NCI-H446 treated with DMSO at 0.1 percent for 48 hours (cell line): Measurements from ENCODE around the gene ZNF22.
A peak's percentile ranks its signal among the peaks of the same experiment; 100 is the strongest.

Source experiments
- DNase-seq: peaks from one replicate; lab custom pipeline; 2025; lab: John Stamatoyannopoulos, UW

ZNF22 gene

DNA sequence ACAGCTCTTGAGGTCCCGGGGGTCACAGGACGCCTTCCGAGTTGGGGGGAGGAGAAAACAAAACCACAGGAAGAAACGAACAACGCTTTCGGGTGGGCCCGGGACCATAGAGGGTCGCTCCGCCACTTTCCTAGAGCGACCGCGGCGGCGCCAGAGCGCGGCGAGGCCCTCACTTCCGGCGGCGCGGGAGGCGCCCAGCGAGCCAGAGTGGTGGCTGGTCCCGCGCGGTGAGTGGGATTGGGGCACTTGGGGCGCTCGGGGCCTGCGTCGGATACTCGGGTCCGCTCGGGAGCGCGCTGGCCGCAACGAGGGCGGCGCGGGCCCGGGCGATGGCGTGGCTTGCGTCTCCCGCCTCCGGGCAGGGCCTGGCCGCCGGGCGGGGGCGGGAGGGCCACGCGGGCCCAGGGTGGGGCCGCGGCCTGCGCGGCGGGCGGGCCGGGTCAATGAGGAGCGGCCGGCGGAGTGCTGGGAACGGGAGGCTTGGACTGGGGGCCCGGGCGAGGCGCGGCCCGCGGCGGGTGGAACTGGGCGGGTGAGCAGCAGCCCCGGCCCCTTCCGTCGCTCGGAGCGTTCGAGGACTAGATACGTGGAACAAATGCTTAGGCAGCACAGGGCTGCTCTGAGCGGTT is at the start of gene ZNF22:
Gene ZNF22 (plus strand): TSS at position 172 of the 629 bp plus-strand sequence. CDS start 2,446 bp downstream, outside the sequence.
- DNase-seq, result peak; percentile 21

DNA sequence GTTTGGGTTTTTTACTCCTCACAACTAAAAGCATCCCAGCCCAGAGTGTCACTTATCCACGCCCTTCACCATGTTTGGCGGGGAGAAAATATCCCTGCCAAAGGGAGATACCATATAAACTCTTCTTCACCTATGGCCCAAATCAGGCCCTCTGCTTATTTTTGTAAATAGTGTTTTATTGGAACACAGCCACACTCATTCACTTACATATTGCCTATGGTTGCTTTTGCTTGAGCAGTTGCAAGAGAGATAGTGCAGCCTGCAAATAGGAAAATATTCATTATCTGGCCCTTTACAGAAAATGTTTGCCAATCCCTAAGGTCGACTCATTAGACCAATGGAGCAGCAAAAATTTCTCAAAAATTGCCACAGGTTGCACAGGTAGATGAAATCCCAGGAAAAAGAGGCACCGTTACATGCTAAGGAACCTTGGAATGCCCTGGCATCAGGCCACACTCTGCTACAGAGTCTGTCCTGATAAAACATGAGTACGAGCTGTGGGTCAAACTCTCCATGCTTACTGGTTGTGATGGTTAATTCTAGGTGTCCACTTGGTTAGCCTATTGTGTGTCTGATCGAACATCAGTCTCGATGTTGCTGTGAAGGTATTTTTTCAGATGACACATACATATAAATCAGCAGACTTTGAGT is 49.0 kb upstream of the ZNF22 start:
- DNase-seq, result no peak

DNA sequence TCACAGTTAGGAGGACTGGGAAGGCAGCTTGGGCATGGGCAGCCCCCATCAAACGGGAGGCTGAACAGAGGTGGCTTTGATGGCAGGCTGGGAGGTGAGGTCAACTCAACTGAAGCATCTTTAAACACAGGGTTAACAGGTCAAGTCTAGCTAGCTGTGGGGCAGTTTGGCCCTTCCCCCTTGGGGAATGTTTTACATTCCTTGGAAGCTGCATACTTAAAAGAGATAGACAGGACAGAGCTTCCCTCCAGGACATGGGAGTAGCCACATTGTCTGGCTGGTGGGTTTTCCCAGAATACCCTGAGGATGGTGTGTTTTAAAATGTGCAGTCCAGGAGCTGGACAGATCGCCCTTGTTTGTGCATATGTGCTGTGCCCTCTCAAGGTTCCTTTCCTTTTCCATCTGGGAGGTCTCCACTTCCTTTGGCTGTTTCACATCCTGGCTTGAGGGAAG is 47.9 kb upstream of the ZNF22 start:
- DNase-seq, result no peak

DNA sequence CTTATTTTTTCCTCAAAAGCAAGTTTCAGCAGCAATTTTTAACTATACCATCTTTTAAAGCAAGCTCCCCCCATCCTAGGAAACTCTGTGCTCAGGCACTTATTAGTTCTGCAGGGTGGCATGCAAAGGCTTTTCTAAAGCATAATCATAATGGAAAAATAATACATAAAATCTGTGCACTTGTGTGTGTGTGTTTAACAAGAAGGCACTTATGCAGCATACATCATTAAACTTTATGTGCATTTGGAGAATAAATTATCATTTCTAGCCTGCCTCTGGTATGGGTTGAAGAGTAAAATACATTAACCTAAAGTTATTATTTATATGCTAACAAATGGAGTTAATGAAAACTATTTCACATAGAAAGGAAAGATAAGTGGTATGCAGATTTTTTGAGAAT is 46.7 kb upstream of the ZNF22 start:
- DNase-seq, result no peak

DNA sequence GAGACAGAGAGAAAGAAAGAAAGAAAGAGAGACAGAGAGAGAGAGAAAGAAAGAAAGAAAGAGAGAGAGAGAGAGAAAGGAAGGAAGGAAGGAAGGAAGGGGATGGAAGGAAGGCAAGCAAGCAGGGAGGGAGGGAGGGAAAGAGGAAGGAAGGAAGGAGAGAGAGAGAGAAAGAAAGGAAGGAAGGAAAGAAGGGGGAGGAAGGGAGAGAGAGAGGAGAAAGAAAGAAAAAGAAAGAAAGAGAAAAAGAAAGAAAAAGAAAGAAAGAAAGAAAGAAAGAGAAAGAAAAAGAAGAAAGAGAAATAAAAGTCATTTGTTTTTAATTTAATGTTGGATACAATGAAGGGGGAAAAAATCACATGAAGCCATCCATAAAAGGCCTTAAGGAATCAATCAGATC is 45.8 kb upstream of the ZNF22 start:
- no peak for DNase-seq

DNA sequence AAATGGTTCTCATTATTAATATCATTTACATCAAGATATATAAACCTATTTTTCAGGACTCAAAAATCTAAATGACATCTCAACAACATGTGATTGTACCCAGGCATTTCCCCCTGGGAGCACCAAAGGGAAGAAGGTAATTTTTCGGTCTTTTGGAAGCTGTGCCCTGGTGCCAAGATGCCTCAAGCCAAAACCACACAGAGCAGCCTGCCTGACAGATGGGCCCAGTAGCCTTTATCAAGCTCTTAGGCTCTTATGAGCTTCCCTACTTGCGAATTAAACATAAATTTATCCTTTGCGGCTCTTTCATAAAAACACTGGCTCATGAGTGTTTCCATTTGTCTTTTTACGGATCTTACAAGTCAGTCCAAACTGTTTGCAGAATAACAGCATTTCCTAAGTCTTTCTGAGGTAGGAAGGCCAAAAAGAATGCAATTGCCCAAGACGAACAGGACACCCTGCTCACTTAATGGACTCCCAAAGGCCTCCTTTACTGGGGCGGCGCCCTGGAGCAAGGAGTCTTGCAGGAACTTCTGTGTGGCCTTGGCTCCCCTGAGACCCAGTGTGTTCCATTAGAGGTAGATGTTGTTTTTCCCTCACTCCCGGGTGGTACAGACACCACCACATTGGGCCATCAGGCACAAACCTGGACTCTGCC is 45.2 kb upstream of the ZNF22 start:
- peak; percentile 12 for DNase-seq

DNA sequence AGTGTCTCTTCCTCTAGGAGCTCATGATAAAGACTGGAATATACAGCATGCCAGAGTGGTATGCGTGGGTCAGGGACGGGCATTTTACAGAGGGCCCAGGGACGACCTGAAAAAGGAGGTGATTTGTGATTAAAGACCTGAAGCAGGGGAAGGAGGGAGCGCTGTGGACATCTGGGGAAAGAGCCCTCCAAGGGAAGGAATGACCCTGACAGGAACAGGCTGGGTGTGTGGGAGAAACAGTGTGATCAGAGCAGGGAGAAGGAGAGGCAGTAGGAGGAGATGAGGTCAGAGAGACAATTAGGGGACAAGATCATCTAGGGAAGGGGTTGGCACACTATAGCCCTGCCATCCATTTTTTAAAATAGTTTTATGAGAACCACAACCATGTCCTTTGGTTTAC is 44.5 kb upstream of the ZNF22 start:
- DNase-seq, result no peak

DNA sequence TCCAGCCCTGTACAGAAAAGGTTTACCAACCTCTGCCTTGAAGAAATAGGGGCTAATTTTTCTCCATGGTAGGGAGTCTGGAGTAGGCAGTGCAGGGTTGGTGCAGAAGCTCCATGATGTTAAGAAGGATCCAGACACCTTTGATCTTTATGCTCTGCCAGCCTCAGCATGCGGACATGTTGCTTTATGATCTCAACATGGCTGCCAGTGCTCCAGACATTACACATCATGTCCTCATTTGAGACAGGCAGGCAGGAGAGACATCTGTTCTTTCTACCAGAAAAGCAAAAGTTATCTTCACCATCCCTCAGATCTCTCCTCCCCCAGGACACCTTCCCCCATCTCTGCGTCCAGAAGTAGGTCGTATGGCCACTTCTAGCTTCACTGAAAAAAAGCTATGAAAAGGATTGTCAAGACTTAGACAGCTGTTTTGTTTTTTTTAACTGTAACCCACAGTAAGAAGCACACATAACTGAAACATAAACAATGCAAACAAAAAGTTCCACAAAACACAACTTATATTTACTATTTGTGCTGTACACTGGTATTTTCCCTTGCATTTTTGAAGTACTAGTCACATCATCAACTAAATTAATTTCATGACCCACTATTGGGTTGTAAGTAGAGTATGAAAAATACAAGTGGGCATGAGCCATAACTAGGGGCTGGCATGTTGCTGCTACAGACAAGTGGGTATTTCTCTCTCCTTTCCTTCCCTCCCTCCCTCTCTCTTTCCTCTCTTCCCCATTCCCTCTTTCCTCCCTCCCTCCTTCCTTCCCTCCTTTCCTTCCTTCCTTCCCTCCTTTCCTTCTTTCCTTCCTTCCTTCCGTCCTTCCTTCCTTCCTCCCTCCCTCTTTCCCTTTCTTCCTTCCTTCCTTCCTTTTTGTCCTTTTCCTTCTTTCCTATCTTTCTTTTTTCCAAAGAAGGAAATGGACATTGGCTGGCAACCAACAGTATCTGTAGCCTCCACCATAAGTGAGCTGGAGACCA is 43.7 kb upstream of the ZNF22 start:
- DNase-seq, result no peak

DNA sequence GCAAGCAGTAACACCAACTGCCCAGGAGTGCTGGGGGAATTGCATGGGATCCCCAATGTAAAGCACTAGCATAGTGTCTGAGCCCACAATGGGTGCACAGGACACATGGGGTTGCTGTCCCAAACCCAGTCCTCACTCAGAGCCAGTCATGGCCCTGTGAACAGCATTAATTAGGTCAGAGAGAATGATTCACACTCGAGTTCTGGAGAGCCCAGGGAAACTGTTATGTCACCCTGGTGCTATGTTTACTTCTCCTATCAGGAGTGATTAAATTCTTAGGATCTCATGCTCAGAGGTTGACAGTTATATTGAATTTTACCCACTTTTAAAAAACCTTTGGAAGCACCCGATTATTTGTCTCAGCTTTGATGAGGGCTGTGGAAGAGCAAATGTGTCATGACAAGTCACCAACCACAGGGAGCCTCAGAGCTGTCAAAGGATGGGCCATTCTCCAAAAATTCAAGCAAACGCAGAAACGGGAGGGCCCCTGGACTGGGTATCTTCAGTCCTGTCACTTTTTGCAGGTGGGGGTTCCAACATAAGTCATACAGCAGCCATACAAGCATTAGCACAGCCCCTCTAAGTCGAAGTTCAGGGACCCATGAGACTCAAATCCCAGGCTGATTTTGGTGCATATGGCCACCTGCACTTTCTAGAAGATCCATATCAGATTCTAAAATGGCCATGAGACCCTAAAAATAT is 42.4 kb upstream of the ZNF22 start:
- DNase-seq, result no peak

DNA sequence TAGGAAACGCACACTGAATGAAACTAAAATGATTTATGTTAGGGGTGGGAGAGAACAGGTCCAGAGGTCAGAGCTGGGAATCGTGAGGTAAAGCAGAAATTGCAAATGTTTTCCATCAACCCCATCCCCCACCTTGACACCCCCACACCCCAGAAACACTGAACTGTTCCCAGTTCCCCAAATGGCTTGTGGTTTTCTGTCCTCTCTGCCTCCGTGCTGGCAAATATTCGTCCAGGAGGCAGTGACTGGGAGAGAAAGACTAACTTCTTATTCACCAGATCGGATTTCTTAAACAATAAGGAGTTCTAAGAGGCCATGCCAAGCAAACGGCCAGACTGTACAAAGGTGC is 41.9 kb upstream of the ZNF22 start:
- no peak for DNase-seq

DNA sequence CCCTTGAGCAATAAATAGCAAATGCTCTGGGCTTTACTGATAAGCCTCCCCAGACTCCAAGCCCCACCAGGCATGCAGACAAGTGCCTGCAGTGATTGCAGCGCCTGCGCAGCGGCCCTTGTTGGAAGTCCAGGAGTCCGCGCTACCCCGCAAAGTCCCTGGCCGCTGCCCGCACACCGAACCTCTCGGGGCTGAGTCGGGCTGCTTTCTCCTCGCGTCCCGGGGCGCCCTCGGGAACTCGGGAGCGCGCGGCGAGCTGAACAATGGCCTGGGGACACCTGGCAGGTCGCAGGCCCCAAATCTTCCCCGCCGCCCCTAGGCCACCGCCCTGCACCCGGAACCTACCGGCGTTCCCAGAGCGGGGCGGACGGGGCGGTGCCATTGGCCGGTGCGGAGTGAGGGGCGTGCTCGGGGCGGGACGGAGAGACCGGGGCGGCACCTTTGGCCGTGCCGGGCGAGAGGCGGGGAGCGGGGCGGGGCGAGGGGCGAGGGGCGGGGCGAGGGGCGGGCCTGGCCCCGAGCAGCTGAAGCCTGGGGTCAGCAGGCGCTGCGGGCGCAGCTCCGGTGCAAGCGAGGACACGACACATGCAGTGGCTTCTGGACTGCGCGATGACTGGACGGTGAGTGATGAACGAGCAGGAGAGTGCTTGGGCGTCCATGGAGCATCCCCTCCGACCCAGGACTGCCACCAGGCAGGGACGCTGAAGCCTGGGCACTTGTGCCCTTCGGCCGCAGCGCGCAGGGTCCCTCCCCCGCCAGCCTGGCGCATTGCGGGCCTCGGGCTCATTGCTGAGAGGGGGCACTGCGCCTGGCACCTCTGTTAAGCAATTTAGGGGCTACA is 41.3 kb upstream of the ZNF22 start, which contains the start of gene RASSF4:
Gene RASSF4 (plus strand): TSS at position 556 of the 841 bp plus-strand sequence. CDS start 10,401 bp downstream, outside the sequence.
- peak; percentile 45 for DNase-seq

DNA sequence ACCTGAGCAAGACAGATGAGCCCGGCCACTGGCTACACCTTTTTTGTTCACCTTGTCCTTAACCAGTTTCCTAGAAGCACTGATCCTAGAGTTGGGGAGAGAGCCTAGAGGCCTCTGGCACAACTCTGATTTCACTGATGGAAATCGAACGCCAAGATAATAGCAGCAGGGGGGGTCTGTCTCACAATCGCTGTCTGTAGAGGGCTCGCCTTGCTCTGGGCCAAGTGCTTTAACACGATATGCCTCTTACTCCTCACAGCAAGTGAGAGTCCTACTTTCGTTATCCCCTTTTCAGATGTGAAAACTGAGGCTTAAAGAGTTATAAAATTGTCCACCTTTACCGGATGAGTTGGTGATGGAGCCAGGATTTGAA is 40.6 kb upstream of the ZNF22 start:
- no peak for DNase-seq

DNA sequence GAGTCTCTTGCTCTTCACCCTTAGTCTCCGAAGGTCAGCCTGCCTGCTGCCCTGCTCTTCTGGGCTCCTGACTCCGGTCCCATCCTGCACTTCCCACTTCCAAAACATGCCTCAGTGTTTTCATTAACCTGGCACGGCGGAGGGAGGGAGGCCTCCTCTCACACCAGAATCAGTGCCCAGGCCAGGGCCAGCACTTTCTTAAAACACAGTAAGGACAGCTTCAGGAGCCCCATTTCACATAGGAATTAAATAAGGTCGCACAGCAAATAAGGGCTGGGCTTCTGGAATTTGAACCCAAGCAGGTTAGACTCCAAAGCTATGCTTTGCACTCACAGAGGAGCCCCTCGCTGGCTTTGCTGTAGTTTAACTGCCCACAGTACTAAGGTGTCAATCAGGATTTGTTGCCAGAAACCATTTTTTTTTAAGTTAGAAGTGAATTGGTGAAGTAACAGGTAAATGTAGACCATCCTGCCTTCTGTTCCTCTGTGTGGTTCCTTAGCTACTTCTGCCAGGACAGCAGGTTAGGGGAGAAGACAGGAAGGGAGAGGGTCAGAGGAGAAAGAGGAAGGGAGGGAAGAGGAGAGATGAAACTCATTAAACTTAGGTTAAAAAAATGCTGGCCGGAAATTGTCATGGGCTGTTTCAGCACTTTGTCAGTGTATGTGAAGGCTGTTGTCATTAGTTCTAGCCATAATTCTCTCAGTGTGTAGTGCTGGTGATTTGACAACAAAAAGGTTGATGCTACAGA is 40.1 kb upstream of the ZNF22 start:
- no peak for DNase-seq

DNA sequence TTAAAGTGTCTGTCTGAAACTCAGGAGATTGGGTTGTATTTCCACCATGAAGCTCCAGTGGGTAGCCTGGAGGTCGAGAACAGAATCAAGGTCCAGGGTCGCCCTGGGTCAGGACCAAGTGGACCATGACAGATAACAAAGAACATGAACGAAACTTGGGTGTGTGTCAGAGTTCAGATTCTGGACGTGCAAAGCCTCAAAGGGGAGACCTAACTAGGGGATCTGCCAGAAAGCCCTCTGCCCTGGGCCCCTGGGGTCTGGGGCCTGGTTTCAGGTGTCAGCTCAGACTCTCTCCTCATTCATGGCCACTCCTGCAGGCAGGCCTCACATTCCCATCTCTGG is 39.5 kb upstream of the ZNF22 start:
- DNase-seq, result no peak

DNA sequence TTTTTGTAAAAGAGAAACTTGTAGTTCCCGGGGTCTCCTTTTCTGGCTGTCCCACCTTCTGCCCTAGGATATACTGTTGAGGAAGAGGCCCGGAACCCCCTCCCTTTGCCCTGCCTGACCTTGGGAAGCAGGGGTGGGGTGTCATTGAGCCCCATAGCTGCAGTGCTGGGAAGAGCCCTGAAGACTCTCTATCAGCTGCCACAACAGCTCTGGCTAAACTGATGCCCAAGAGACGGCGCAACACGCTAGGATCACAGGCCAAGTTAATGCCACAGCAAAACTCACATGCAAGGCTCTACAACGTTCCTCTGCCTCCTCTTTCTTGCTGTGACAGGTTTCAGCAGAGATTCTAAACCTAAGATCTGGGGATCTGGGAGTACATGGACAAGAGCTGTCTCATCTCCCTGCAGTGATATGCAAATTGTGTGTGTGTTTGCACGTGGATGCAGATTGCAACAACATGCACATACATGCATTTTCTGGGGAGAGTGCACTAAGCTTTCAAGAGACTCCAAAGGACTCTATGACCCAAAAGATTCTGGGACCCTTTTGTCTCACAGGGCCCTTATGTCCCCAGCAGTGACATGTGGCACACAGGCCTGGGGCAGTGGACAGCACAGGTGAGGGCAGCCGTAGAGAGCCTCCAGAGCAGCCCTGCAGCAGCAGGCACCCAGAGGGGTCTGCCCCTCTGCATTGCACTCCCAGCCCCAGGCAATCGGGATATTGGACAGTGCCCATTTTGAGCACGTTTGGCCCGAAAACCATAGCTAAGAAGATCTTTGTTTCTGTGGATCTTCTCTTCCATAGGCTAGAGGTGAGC is 38.6 kb upstream of the ZNF22 start:
- DNase-seq, result no peak

DNA sequence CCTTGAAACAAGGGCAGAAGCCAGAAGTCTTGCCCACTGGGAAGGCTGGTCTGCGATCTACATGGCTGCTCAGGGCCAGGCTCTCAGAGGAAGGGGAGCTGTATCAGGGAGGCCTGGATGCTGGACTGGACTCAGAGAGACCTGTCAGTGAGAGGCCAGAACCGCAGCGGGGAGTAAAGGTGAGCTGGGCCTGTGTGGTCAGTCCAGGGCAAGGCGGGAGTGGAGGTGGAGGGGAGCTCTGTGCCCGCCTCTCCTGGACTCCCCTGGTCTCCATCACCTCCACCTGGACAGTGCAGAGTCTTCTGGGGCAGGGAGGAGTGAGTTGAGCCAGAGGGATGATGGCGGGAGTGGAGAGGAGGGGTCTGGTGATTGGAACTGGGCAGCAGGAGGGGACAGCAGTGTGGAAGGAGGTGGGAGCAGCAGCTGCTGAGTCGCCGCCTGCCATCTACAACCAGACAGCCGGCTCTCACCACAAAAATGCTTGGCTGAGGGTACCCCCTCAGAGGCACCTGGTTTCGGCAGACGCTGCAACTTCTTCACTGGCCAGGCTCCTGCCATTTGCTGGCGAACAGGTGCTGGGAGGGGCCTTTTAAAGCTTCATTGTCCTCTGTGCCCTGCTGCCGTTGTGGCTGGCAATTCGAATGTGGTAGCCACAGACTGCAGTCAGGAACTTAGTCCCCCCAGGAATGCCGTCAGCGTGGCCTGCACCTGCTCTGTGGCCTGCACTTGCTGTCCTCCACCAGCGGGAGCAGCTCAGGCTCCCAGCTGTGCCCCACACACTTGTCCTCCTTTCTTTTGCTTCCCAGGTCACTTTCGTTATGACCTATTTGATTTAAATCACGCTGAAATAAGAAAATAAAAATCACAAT is 37.6 kb upstream of the ZNF22 start:
- DNase-seq, result no peak

DNA sequence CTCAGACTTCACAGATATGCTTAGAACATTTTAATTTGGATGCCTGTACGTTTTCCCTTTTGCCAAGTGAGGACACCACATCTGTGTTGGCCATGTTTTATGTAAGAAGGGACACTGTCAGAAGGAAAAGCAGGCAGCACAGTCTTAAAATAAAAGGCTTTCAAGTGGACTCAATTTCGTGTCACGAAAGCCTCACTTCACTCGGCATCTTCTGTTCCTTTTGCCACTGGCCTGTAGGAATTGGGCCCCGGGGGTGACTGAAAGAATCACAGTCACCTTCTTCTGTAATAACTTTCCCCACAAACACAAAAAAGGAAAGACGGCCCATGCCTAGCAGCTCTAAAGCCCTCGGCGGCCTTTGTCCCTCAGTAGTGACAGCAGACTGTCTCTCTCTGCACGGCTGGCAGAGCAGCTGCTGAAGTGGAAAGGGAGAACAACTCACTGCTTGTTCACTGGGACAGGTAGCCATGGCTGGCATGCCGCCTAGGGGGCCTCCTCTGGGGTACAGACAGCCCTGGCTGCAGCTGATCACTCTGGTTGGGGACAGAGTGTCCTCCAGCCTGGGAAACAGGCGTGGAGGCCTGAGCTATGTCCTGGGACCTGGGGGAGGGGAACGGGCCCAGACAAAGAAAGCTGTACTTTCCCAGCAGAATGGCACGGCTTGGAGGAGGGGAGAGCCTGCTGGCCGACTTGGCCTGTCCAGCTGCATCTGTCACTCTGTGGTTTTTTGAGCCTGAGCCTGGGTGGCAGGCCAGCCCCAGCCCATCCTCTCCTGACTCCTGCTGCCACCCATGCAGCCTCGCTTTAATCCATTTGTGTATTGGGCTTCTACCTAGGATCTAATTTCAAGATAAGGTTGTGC is 36.7 kb upstream of the ZNF22 start:
- DNase-seq, result no peak
